GM19035 (cell line): ENCODE data around the gene B4GAT1.
"Not testable (repeated sequence)": the region's sequence is repeated elsewhere in the genome, so short reads cannot be mapped to it uniquely, and the experiment has no call there.

Experiments used
- ATAC-seq: cut with Tn5 transposase; IDR thresholded peaks from one replicate; pipeline ENCODE4 v1.9.1; 2021; ENCODE audit not compliant: unreplicated experiment

The B4GAT1 gene

DNA sequence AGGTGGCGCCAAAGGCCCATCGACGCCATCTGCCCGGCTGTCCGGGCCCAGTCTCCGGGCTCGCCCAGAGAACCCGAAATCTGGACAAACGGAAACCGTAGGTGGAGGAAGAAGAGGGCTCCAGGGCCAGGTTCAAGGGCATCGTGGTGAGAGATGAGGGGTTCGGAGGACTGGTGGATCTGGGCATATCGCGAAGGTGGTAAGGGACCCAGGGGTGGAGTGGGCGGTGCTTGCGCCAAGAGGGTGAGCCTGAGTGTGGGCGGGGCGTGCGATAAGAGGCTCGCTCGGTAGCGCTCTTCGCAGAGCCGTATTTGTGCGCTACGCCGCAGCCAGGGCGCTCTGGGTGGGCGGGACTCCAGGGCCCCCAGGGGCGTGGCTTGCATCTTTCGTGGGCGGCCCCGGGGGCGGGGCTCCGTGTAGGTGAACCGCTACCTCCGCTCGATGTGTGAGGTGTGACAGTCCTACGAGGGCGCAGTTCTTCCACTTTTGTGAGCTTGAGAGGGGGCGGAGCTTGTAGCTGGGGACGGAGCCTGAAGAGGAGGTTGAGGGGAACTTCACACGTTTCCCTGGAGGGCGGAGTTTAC lies 35.4 kb downstream of the B4GAT1 start:
- ATAC-seq: peak; percentile 69

DNA sequence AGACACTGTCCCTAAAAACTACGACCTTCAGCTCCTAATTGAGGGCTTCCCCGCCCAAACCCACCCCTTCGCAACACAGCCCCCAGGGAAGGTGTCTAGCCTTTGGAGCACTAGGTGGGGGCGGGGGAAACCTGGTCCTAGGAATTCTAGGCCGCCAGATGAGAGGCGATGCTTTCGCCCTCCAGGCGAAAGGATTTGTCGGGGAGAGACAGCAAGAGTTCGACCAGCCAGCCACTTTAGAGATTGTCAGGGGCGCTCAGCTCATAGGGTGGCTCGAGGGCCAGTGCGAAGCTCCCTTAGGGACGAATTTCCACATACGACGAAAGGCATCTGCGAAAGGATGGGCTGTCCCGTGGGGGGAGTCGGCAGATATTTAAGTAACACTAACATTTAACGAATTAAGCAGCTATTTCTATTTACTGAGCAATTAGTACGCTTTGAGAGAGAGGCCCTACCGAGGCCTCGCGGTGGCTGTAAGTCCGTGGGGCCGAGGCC lies 35.9 kb downstream of the B4GAT1 start:
- no peak for ATAC-seq

- not testable (repeated sequence) for ATAC-seq
Observed at GRCh38 chr11:66310803-66311440, 36.5 kb downstream of the B4GAT1 start.

- ATAC-seq: no peak
Observed at GRCh38 chr11:66310324-66310723, 37.1 kb downstream of the B4GAT1 start.

DNA sequence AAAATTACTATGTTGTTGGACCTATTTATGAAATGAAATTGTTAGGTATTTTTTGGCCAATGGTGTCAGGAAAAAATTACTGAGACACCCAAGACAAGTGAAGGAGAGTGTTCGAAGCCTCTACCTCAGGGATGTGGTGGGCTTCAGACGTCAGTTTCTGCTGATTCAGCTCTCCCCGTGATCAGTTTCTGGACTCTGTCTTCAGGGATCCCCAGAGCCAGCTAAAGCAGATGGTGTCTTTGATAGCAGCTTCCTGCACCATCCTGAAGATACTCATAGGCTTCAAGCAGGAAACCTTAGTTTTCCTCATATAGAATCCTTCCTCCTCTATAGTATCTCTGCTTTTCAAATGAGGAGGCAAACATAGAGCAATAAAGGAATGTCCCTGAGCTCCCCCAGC lies 38.0 kb downstream of the B4GAT1 start:
- no peak for ATAC-seq

DNA sequence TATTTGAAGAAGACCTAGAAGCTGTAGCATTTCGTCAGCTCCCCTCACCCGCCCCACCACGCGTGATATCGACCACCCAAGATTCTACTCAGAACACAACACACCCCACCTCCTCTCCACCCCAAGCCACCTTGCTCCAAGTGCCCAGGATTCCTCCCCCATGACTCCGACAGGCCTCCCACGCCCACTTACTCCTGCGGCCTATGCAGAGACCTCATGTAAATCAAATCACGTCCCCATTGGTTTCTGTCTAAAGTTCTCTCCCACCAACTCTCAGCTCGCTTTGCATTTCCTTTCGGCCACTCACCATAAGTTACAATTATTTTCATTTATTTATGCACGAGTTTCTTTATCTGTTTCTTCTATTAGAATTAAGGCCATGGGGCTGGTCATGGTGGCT lies 44.8 kb downstream of the B4GAT1 start:
- no peak for ATAC-seq

DNA sequence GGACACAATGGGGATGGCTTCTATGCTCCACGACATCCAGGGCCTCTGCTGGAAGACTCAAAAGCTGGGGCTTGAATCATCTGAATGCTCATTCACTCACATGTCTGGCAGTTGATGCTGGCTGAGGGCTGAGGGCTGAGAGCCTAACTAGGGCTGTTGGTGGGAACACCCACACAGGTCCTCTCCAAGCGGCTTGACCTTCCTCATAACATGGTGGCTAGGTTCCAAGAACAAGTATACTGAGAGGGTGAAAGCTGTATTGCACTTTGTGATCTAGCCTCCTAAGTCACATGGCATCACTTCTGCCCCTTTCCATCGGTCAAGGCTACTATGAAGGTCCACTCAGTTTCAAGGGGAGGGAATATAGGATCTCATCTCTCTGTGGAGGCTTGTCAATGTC lies 48.2 kb downstream of the B4GAT1 start:
- no peak for ATAC-seq

DNA sequence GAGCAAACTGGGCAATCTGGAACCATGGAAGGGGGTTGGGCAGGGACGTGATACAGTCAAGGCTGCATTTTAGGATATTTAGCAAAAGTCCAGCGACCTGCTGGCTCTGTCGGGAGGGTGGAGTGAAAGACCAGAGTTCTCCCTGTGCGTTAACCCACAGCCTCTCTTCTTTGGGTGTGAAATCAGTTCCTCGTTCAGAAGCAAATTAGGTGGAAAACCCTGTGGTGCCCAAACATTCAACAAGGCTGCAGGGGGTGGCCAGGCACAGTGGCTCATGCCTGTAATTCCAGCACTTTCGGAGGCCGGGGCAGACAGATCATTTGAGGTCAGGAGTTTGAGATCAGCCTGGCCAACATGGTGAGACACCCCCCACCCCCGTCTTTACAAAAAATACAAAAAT lies 49.8 kb downstream of the B4GAT1 start:
- no peak for ATAC-seq
